Measurements from ENCODE around the gene MYBBP1A.
A peak's percentile ranks its signal among the peaks of the same experiment; 100 is the strongest.

DNA sequence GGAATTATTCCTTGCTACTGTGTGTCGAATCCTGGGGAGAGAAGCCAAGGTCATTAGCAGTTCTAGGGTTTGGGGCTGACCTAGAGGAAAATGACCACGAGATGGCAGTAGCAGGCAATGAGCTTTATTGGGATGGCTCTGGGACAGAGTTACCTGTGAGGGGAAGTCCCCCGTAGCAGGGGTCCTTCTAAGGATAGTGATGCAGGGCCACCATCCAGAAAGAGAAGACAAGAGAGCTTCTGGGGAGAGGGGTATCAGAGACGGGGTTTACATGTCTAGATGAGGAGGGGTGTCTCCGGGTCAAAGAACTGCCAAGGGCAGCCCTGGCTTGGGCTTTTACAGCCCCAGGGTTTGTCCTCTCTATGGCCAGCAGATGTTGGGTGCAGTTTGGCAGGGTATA lies 11.6 kb upstream of the MYBBP1A start:
- TF ChIP-seq, protein P1, sequence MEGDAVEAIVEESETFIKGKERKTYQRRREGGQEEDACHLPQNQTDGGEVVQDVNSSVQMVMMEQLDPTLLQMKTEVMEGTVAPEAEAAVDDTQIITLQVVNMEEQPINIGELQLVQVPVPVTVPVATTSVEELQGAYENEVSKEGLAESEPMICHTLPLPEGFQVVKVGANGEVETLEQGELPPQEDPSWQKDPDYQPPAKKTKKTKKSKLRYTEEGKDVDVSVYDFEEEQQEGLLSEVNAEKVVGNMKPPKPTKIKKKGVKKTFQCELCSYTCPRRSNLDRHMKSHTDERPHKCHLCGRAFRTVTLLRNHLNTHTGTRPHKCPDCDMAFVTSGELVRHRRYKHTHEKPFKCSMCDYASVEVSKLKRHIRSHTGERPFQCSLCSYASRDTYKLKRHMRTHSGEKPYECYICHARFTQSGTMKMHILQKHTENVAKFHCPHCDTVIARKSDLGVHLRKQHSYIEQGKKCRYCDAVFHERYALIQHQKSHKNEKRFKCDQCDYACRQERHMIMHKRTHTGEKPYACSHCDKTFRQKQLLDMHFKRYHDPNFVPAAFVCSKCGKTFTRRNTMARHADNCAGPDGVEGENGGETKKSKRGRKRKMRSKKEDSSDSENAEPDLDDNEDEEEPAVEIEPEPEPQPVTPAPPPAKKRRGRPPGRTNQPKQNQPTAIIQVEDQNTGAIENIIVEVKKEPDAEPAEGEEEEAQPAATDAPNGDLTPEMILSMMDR (conservative IDR thresholded peaks at IDR 0.05; ENCODE audit: low read depth, low read length) = peak; percentile 73
- TF ChIP-seq EZH2phosphoT487 (IDR thresholded peaks at IDR 0.05; ENCODE audit: borderline replicate concordance, low read length) = no peak
